Gastroesophageal sphincter (tissue), 2 donors: ENCODE data around the gene OTOP1.

Experiments
- EP300 ChIP-seq: sonication (generic); formaldehyde crosslinking; IDR thresholded peaks from one replicate; pipeline ENCODE4 v1.6.1; 2017; ENCODE audit warnings: antibody characterized with exemption, mild to moderate bottlenecking
- POLR2A ChIP-seq, 2 donors: fragments of 450-650 bp; IDR thresholded peaks; one replicate each; pipeline ENCODE4 v1.6.1; 2017; ENCODE audit warnings: antibody characterized with exemption in 2 of 2, mild to moderate bottlenecking in 2 of 2, moderate library complexity in 1 of 2

DNA sequence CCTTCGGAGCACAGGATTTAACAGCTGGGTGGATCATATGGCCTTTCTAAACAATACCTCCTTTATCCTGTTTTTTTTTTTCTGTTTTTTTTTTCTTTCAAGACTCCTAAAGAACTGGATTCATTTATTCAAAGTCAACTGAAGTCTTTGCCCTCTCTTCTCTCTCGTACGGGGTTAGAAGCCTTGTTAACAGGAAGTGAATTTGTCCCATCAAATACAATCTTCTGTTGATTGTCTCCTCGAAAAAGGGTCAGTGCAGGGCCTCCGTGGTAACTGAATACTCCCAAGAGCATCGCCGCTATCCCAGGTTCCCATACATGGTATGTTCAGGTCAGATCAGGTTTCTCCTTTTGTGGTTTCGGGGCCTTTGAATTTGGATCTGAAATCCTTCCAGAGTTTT lies 23.1 kb upstream of the OTOP1 start:
- TF ChIP-seq POLR2A (IDR thresholded peaks at IDR 0.05), result no peak
- TF ChIP-seq EP300, result no peak
